ENCODE data around the gene ZNF90.
"Not testable (repeated sequence)": the region's sequence is repeated elsewhere in the genome, so short reads cannot be mapped to it uniquely, and the experiment has no call there.

DNA sequence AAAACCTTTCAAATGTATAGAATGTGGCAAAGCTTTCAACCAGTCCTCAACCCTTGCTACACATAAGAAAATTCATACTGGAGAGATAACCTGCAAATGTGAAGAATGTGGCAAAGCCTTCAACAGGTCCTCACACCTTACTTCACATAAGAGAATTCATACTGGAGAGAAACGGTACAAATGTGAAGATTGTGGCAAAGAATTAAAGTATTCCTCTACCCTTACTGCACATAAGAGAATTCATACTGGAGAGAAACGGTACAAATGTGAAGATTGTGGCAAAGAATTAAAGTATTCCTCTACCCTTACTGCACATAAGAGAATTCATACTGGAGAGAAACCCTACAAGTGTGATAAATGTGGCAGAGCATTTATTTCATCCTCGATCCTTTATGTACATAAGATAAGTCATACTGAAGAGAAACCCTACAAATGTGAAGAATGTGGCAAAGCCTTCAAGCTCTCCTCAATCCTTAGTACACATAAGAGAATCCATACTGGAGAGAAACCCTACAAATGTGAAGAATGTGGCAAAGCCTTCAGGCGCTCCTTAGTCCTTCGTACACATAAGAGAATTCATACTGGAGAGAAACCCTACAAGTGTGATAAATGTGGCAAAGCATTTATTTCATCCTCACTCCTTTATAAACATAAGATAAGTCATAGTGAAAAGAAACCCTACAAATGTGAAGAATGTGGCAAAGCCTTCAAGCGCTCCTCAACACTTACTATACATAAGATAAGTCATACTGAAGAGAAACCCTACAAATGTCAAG lies 40.5 kb downstream of the ZNF90 start:
- TF ChIP-seq, protein P1, sequence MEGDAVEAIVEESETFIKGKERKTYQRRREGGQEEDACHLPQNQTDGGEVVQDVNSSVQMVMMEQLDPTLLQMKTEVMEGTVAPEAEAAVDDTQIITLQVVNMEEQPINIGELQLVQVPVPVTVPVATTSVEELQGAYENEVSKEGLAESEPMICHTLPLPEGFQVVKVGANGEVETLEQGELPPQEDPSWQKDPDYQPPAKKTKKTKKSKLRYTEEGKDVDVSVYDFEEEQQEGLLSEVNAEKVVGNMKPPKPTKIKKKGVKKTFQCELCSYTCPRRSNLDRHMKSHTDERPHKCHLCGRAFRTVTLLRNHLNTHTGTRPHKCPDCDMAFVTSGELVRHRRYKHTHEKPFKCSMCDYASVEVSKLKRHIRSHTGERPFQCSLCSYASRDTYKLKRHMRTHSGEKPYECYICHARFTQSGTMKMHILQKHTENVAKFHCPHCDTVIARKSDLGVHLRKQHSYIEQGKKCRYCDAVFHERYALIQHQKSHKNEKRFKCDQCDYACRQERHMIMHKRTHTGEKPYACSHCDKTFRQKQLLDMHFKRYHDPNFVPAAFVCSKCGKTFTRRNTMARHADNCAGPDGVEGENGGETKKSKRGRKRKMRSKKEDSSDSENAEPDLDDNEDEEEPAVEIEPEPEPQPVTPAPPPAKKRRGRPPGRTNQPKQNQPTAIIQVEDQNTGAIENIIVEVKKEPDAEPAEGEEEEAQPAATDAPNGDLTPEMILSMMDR (conservative IDR thresholded peaks at IDR 0.05; ENCODE audit: low read depth, low read length) = not testable (repeated sequence)
- not testable (repeated sequence) for TF ChIP-seq EZH2phosphoT487 (IDR thresholded peaks at IDR 0.05; ENCODE audit: borderline replicate concordance, low read length); EZH2 (IDR thresholded peaks at IDR 0.05; ENCODE audit: low read length, unreplicated experiment)
